H1 (cell line): Measurements from ENCODE around the gene ASPN. TPM values are rescaled to one million over a fixed set of nuclear protein-coding genes. Genes with fewer than 3 reads are reported as not detected.

Experiments used
- CTCF ChIA-PET: fragments of 300-600 bp; sonication (Branson Sonifier 250); formaldehyde crosslinking; loops from one replicate; lab custom pipeline; 2021; ENCODE audit not compliant: partially characterized antibody; lab: Charles Lee
- POLR2A ChIA-PET: fragments of 300-600 bp; sonication (Branson Sonifier 250); formaldehyde crosslinking; loops from one replicate; lab custom pipeline; 2021; ENCODE audit warnings: inconsistent platforms; ENCODE audit not compliant: partially characterized antibody; lab: Charles Lee
- DNase-seq, 2 experiments: peaks; one replicate each; pipeline versions ENCODE4 v3.0.0 to v3.0.0-alpha.2; 2010 to 2022; ENCODE audit warnings: low spot score in 2 of 2, low read depth in 1 of 2, mixed read lengths in 1 of 2
- FAIRE-seq: peaks from 2 replicates; lab custom pipeline; 2011; peaks lifted over from hg19 to GRCh38; lab: Jason Lieb, UNC
- H2AFZ ChIP-seq: 2 replicates; pipeline ENCODE4 v1.8.1; 2012; ENCODE audit warnings: low read length, inconsistent platforms
- H2AK5ac ChIP-seq: 2 replicates; pipeline ENCODE4 v1.6.1; 2013; ENCODE audit warnings: low read depth, low read length
- H2BK120ac ChIP-seq: replicated peaks from 2 replicates; pipeline ENCODE3; 2013; ENCODE audit warnings: low read depth, low read length, inconsistent platforms
- H2BK12ac ChIP-seq: 2 replicates; pipeline ENCODE4 v1.6.1; 2013; ENCODE audit warnings: low read depth, low read length
- H2BK15ac ChIP-seq: 2 replicates; pipeline ENCODE4 v1.6.1; 2013; ENCODE audit warnings: low read length
- H2BK20ac ChIP-seq: 2 replicates; pipeline ENCODE4 v1.6.1; 2013; ENCODE audit warnings: low read length
- H2BK5ac ChIP-seq: 2 replicates; pipeline ENCODE4 v1.6.1; 2013; ENCODE audit warnings: low read depth, low read length
- H3K14ac ChIP-seq: 2 replicates; pipeline ENCODE4 v1.6.1; 2013; ENCODE audit warnings: inconsistent platforms; ENCODE audit not compliant: insufficient read length
- H3K18ac ChIP-seq: 2 replicates; pipeline ENCODE4 v1.6.1; 2013; ENCODE audit warnings: low read length; ENCODE audit errors: extremely low read depth
- H3K23ac ChIP-seq: 2 replicates; pipeline ENCODE4 v1.6.1; 2013; ENCODE audit warnings: inconsistent platforms; ENCODE audit not compliant: insufficient read length
- H3K23me2 ChIP-seq: 2 replicates; pipeline ENCODE4 v1.6.1; 2013; ENCODE audit warnings: low read depth, low read length
- H3K27ac ChIP-seq: 2 replicates; pipeline ENCODE4 v1.6.1; 2011; ENCODE audit warnings: low read depth, low read length, inconsistent platforms
- H3K27me3 ChIP-seq, 4 experiments: replicated peaks in 1 of 4; 1 replicate in 1 of 4; 2 replicates in 3 of 4; pipeline versions ENCODE4 v1.6.1 to v1.8.1; 2011 to 2013; ENCODE audit warnings: low read length in 3 of 4, mild to moderate bottlenecking in 3 of 4, inconsistent platforms in 2 of 4, mixed read lengths in 2 of 4, moderate library complexity in 1 of 4; ENCODE audit not compliant: control insufficient read depth in 3 of 4, insufficient read depth in 3 of 4; ENCODE audit errors: extremely low read depth in 1 of 4
- H3K36me3 ChIP-seq, 4 experiments: 2 replicates each; pipeline versions ENCODE4 v1.6.1 to v1.8.1; 2011 to 2013; ENCODE audit warnings: mild to moderate bottlenecking in 4 of 4, low read length in 3 of 4, moderate library complexity in 2 of 4, control low read depth in 1 of 4, inconsistent platforms in 1 of 4; ENCODE audit not compliant: insufficient read depth in 4 of 4, control insufficient read depth in 2 of 4
- H3K4ac ChIP-seq: replicated peaks from 2 replicates; pipeline ENCODE3; 2013; ENCODE audit warnings: low read length, low read depth, mixed read lengths, inconsistent platforms; ENCODE audit not compliant: insufficient read length
- H3K4me1 ChIP-seq, 4 experiments: replicated peaks in 1 of 4; 1 replicate in 1 of 4; 2 replicates in 3 of 4; pipeline versions ENCODE4 v1.6.1 to v1.8.1; 2011 to 2013; ENCODE audit warnings: low read length in 3 of 4, inconsistent platforms in 2 of 4, mixed read lengths in 1 of 4; ENCODE audit not compliant: insufficient read depth in 4 of 4, control insufficient read depth in 3 of 4
- H3K4me2 ChIP-seq, 2 experiments: 2 replicates each; pipeline versions ENCODE4 v1.6.1 to v1.8.1; 2011 to 2013; ENCODE audit warnings: low read depth in 2 of 2, low read length in 2 of 2, control low read depth in 1 of 2, inconsistent platforms in 1 of 2, mild to moderate bottlenecking in 1 of 2; ENCODE audit not compliant: insufficient read depth in 1 of 2
- H3K4me3 ChIP-seq, 4 experiments: fragments of 200-600, 300-600 bp in 1 of 4; sonication (generic), shearing (Covaris generic), sonication (Bioruptor Twin) in 1 of 4; 2 replicates each; pipeline versions ENCODE4 v1.5.1 to v1.8.1; 2011 to 2016; ENCODE audit warnings: low read length in 4 of 4, low read depth in 3 of 4, control low read depth in 2 of 4, inconsistent platforms in 2 of 4, mild to moderate bottlenecking in 2 of 4, mixed read lengths in 1 of 4, moderate library complexity in 1 of 4; ENCODE audit not compliant: insufficient read depth in 2 of 4; ENCODE audit errors: extremely low read depth in 1 of 4
- H3K56ac ChIP-seq: replicated peaks from 2 replicates; pipeline ENCODE3; 2013; ENCODE audit warnings: low read depth, mild to moderate bottlenecking, mixed read lengths, low read length, inconsistent platforms; ENCODE audit not compliant: insufficient read length
- H3K79me1 ChIP-seq: 2 replicates; pipeline ENCODE4 v1.6.1; 2013; ENCODE audit warnings: low read depth, low read length, control low read depth
- H3K79me2 ChIP-seq, 2 experiments: 2 replicates each; pipeline versions ENCODE4 v1.6.1 to v1.8.1; 2012 to 2013; ENCODE audit warnings: low read length in 2 of 2, mild to moderate bottlenecking in 2 of 2, inconsistent platforms in 1 of 2; ENCODE audit not compliant: insufficient read depth in 2 of 2, control insufficient read depth in 1 of 2
- H3K9ac ChIP-seq, 4 experiments: replicated peaks in 1 of 4; 1 replicate in 1 of 4; 2 replicates in 3 of 4; pipeline versions ENCODE4 v1.6.1 to v1.8.1; 2011 to 2013; ENCODE audit warnings: low read depth in 3 of 4, low read length in 3 of 4, control low read depth in 2 of 4, mild to moderate bottlenecking in 2 of 4, moderate library complexity in 2 of 4, inconsistent platforms in 1 of 4; ENCODE audit errors: extremely low read depth in 1 of 4
- H3K9me3 ChIP-seq, 2 experiments: 2 replicates each; pipeline versions ENCODE4 v1.6.1 to v1.8.1; 2012 to 2013; ENCODE audit warnings: mild to moderate bottlenecking in 2 of 2, moderate library complexity in 2 of 2, control low read depth in 1 of 2, inconsistent platforms in 1 of 2, low read depth in 1 of 2, low read length in 1 of 2, mixed read lengths in 1 of 2; ENCODE audit not compliant: insufficient read depth in 2 of 2
- H4K20me1 ChIP-seq, 2 experiments: replicated peaks in 1 of 2; 2 replicates each; pipeline versions ENCODE3 to v1.8.1; 2011 to 2013; ENCODE audit warnings: inconsistent platforms in 2 of 2, low read length in 2 of 2, mild to moderate bottlenecking in 1 of 2; ENCODE audit not compliant: insufficient read depth in 2 of 2, control insufficient read depth in 1 of 2
- H4K5ac ChIP-seq: 2 replicates; pipeline ENCODE4 v1.6.1; 2013; ENCODE audit warnings: low read length, low read depth, mixed read lengths, inconsistent platforms; ENCODE audit not compliant: insufficient read length
- H4K8ac ChIP-seq: 2 replicates; pipeline ENCODE4 v1.8.0; 2013; ENCODE audit warnings: mild to moderate bottlenecking, moderate library complexity, low read length, inconsistent platforms; ENCODE audit not compliant: insufficient read depth; ENCODE audit errors: extremely low read depth
- H4K91ac ChIP-seq: replicated peaks from 2 replicates; pipeline ENCODE3; 2013; ENCODE audit warnings: low read length, mixed read lengths, inconsistent platforms; ENCODE audit not compliant: insufficient read length
- ASH2L ChIP-seq: fragments of 200-600, 300-600 bp; sonication (generic); IDR thresholded peaks from one replicate; pipeline ENCODE4 v1.7.1; 2017; ENCODE audit warnings: low read length
- CBX5 ChIP-seq: fragments of 300-800, 300-1000 bp; sonication (generic); IDR thresholded peaks from 2 replicates; pipeline ENCODE4 v1.7.1; 2016; ENCODE audit warnings: antibody characterized with exemption, low read length, low read depth
- CREB1 ChIP-seq: IDR thresholded peaks from 2 replicates; pipeline ENCODE4 v1.6.1; 2012; ENCODE audit warnings: inconsistent platforms
- MAFK ChIP-seq: IDR thresholded peaks from 2 replicates; pipeline ENCODE4 v1.6.1; 2012; ENCODE audit warnings: low read depth, mild to moderate bottlenecking, improper control_type of control experiment, low read length
- NANOG ChIP-seq: IDR thresholded peaks from 2 replicates; pipeline ENCODE4 v1.6.1; 2011; ENCODE audit warnings: low read length, low read depth, mild to moderate bottlenecking, inconsistent platforms; ENCODE audit not compliant: insufficient read depth, poor library complexity, severe bottlenecking
- PHF8 ChIP-seq: fragments of 200-600 bp; sonication (generic); conservative IDR thresholded peaks from 2 replicates; pipeline ENCODE4 v1.7.1; 2012; ENCODE audit warnings: low read depth, mild to moderate bottlenecking, inconsistent platforms, low read length, moderate library complexity
- SIN3A ChIP-seq, 2 experiments: IDR thresholded peaks in 1 of 2; conservative IDR thresholded peaks in 1 of 2; 2 replicates each; pipeline ENCODE4 v1.6.1; 2011 to 2012; ENCODE audit warnings: low read length in 2 of 2, improper control_type of control experiment in 1 of 2, low read depth in 1 of 2, mild to moderate bottlenecking in 1 of 2
- TBP ChIP-seq: IDR thresholded peaks from 2 replicates; pipeline ENCODE4 v1.6.1; 2011; ENCODE audit warnings: low read depth, low read length, improper control_type of control experiment
- WGBS, 2 experiments: shearing (Covaris generic) in 1 of 2; methylation state at CpG; one replicate each; pipeline versions ENCODE4 v1.1.6 to v1.1.7; 2013 to 2015; ENCODE audit warnings: low lambda C conversion rate in 2 of 2, mixed read lengths in 2 of 2, inconsistent platforms in 1 of 2, low coverage in 1 of 2, missing lambda C conversion rate in 1 of 2; ENCODE audit not compliant: insufficient replicate concordance in 2 of 2, insufficient coverage in 1 of 2, insufficient read length in 1 of 2; ENCODE audit errors: extremely low coverage in 1 of 2, missing lambda C conversion rate in 1 of 2; 5-methylcytosine and 5-hydroxymethylcytosine counted together
- polyA plus RNA-seq, 7 experiments: library from polyadenylated mRNA; depleted of rRNA in 3 of 7; stranded (reverse) in 5 of 7; unstranded in 2 of 7; fragments of >200 nt in 5 of 7; fragments of 200-250 nt in 2 of 7; gene quantifications; 1 replicate in 5 of 7; 2 replicates in 1 of 7; 4 replicates in 1 of 7; pipeline versions ENCODE4 v1.2.1 to v1.2.3, GENCODE V29; 2011 to 2013; ENCODE audit warnings: missing spikeins in 2 of 7, mixed read lengths in 2 of 7
- total RNA-seq: library from RNA; stranded (reverse); fragmentation: NEBNext Ultra II Directional; extraction: Animal tissue kit (Norgen Biotek cat#: 25700); gene quantifications from 2 replicates; pipeline ENCODE4 v1.2.1, GENCODE V29; 2021
- TF ChIP-seq, protein P1 (sequence below), 3 experiments: IDR thresholded peaks; 1 replicate in 2 of 3; 2 replicates in 1 of 3; pipeline versions ENCODE4 v1.5.1 to v1.6.1; 2011; ENCODE audit warnings: low read length in 3 of 3, mild to moderate bottlenecking in 3 of 3, inconsistent platforms in 2 of 3, low read depth in 1 of 3, moderate library complexity in 1 of 3; ENCODE audit not compliant: insufficient read depth in 1 of 3; ENCODE audit errors: control extremely low read depth in 1 of 3

The ASPN gene
- total and polyA plus RNA-seq, 2 of the 8 experiments (the other 6 are each of a cell fraction or from before 2014, with no cell fraction given), result not detected

DNA sequence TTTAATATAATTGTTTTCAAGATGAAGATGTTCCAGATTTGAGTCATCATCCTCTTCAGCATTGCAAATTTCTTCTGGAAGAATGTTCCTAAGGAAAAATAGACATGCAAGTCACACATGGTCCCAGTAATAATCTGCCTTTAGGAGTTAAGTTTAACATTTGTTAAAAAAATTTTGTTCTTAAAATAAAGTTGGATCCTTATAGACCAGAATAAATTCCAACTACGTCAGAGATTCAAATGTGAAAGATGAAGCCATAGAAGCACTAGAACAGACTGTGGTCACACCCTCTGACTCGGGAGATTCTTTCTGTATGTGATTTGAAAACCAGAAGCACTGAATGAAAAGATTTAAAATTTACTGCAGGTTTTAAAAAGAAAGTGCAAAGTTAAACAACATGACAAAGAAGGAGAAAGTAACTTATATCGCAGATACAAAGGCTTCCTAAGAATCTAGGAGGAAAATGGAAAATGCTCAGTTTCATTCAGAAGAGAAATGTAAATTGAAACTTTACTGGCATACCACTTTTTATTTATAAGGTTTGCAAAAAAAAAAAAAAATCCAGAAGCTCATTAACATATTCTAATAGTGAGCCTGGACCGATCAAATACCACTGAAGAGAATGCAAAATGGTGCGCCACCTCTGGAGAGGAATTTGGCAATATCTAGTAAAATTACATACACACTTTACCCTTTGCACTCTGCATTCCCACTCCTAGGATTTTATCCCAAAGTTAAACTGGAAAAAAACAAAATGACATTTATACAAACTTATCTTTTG, 14.3 kb upstream of the ASPN start:
- Histone ChIP-seq H2AK5ac (no peak overlapping the region), H3K36me3 (no peaks in the 10 kb centered on the region), H2BK120ac (no peak overlapping the region), H2BK15ac (no peak overlapping the region), H3K9me3 (no peaks in the 10 kb centered on the region), H3K27ac (no peak overlapping the region), H3K23me2 (no peaks in the 10 kb centered on the region), H3K4ac (no peak overlapping the region), H2AFZ (no peak overlapping the region), H3K4me3 (no peak overlapping the region), H3K79me2 (no peaks in the 10 kb centered on the region), H2BK5ac (no peak overlapping the region), H4K5ac (no peak overlapping the region), H2BK12ac (no peak overlapping the region), H3K18ac (no peak overlapping the region), H3K9ac (no peak overlapping the region), H4K20me1 (no peaks in the 10 kb centered on the region), H4K8ac (no peak overlapping the region), H3K4me1 (no peaks in the 10 kb centered on the region), H2BK20ac (no peak overlapping the region), H3K4me2 (no peak overlapping the region), H3K56ac (no peak overlapping the region), H3K23ac (no peak overlapping the region), H3K27me3 (no peaks in the 10 kb centered on the region), H3K14ac (no peak overlapping the region), H3K79me1 (no peaks in the 10 kb centered on the region), H4K91ac (no peak overlapping the region)
- no peak for DNase-seq
- no peak for FAIRE-seq
- CTCF ChIA-PET, result interaction anchor here (0.6 to 1.1 kb wide), 2 partner anchors 17 to 293 kb away, joined by 3 to 4 read pairs; no protein-coding TSS in a partner anchor
- 92% methylated on average over 5 of the region's 5 CpGs; no CpG with 5 or more reads in 1 of the 2 experiments for WGBS, 2 experiments
- POLR2A ChIA-PET, result no interaction called here
- TF ChIP-seq PHF8, result no peak
- TF ChIP-seq SIN3A (conservative IDR thresholded peaks at IDR 0.05 in 1 of 2, IDR thresholded peaks at IDR 0.05 in 1 of 2; ENCODE audit: low read depth in 1 of 2, low read length in 2 of 2), result no peak
- TF ChIP-seq, protein P1, sequence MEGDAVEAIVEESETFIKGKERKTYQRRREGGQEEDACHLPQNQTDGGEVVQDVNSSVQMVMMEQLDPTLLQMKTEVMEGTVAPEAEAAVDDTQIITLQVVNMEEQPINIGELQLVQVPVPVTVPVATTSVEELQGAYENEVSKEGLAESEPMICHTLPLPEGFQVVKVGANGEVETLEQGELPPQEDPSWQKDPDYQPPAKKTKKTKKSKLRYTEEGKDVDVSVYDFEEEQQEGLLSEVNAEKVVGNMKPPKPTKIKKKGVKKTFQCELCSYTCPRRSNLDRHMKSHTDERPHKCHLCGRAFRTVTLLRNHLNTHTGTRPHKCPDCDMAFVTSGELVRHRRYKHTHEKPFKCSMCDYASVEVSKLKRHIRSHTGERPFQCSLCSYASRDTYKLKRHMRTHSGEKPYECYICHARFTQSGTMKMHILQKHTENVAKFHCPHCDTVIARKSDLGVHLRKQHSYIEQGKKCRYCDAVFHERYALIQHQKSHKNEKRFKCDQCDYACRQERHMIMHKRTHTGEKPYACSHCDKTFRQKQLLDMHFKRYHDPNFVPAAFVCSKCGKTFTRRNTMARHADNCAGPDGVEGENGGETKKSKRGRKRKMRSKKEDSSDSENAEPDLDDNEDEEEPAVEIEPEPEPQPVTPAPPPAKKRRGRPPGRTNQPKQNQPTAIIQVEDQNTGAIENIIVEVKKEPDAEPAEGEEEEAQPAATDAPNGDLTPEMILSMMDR (IDR thresholded peaks at IDR 0.05; ENCODE audit: control extremely low read depth in 1 of 3, insufficient read depth in 1 of 3, low read depth in 1 of 3, low read length in 3 of 3), result no peak
- TF ChIP-seq CBX5, result no peak
- no peak for TF ChIP-seq NANOG
- TF ChIP-seq ASH2L, result no peak
- no peak for TF ChIP-seq TBP
- no peak for TF ChIP-seq MAFK
- no peak for TF ChIP-seq CREB1
